ENCODE measurements around the gene TRDMT1. TPM values are rescaled to one million over a fixed set of nuclear protein-coding genes. Genes with fewer than 3 reads are reported as not detected.
A peak's percentile ranks its signal among the peaks of the same experiment; 100 is the strongest.

The TRDMT1 gene
- total RNA-seq, 1 experiment from 2014 or later = 20.2 TPM

DNA sequence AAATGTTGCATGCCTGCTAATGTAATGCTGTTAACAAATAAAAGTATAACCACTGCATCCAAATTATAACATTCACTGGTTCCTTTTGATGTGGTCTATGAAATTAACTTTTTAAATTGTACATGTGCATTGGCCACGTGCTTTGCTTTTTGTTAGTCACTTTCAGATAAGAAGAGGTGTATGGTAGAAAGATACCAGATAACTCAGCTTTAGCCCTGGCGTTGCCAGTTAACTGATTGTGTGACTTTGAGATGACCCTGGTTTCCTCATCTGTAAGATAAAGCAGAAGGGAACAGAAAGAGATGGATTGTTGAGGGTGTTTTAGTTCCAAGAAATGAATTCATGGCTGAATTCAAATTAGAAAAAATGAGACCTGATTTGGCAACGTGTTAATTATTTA, 1.9 kb upstream of the TRDMT1 start:
- no peak overlapping the region for H3K4me2 ChIP-seq (ENCODE audit: insufficient read depth, insufficient read length, low read length)
- H3K4me1 Mint-ChIP-seq = peaks cover 46 to 50% of the 10 kb centered on the region in 2 experiments
- no peak overlapping the region for H3K27ac Mint-ChIP-seq

More for the DNA sequence above, 1.9 kb upstream of the TRDMT1 start:
- H3K23ac ChIP-seq (ENCODE audit: insufficient read length, low read depth, low read length) = no peak overlapping the region
- H2BK15ac ChIP-seq (ENCODE audit: low read depth, low read length) = no peak overlapping the region
- no peaks in the 10 kb centered on the region for H3K27me3 ChIP-seq (ENCODE audit: insufficient read depth, low read length)
- Mint-ChIP-seq H3K9me3 (no peaks in the 10 kb centered on the region), H3K36me3 (ENCODE audit: insufficient read depth in 1 of 3, low read depth in 3 of 3) (no peaks in the 10 kb centered on the region), H3K27me3 (ENCODE audit: low read depth) (no peaks in the 10 kb centered on the region), H3K4me3 (no peak overlapping the region)
- no peak overlapping the region for H2AK5ac ChIP-seq (ENCODE audit: insufficient read length, low read length)
- H2BK120ac ChIP-seq (ENCODE audit: low read depth, low read length, poor library complexity, severe bottlenecking) = no peak overlapping the region
- no peak overlapping the region for H4K8ac ChIP-seq (replicated peaks; ENCODE audit: insufficient read length, low read depth, low read length)
- H3K79me2 ChIP-seq (ENCODE audit: insufficient read depth, low read length) = no peaks in the 10 kb centered on the region
- peaks cover 10% of the 10 kb centered on the region for H3K23me2 ChIP-seq (ENCODE audit: insufficient read length, low read depth, low read length, poor library complexity, severe bottlenecking)
- H2BK5ac ChIP-seq (ENCODE audit: insufficient read length, low read length) = no peak overlapping the region
- no peak overlapping the region for H3K56ac ChIP-seq (ENCODE audit: insufficient read length, low read depth, low read length)
- H3K9me3 ChIP-seq (ENCODE audit: control insufficient read depth, low read depth, low read length) = no peaks in the 10 kb centered on the region
- H4K20me1 ChIP-seq (ENCODE audit: control insufficient read depth, insufficient read depth, insufficient read length) = no peaks in the 10 kb centered on the region
- TF ChIP-seq, protein P1, sequence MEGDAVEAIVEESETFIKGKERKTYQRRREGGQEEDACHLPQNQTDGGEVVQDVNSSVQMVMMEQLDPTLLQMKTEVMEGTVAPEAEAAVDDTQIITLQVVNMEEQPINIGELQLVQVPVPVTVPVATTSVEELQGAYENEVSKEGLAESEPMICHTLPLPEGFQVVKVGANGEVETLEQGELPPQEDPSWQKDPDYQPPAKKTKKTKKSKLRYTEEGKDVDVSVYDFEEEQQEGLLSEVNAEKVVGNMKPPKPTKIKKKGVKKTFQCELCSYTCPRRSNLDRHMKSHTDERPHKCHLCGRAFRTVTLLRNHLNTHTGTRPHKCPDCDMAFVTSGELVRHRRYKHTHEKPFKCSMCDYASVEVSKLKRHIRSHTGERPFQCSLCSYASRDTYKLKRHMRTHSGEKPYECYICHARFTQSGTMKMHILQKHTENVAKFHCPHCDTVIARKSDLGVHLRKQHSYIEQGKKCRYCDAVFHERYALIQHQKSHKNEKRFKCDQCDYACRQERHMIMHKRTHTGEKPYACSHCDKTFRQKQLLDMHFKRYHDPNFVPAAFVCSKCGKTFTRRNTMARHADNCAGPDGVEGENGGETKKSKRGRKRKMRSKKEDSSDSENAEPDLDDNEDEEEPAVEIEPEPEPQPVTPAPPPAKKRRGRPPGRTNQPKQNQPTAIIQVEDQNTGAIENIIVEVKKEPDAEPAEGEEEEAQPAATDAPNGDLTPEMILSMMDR (conservative IDR thresholded peaks at IDR 0.05) = no peak
- H2BK12ac ChIP-seq (ENCODE audit: insufficient read length, low read depth, low read length) = no peak overlapping the region
- H3T11ph ChIP-seq (ENCODE audit: low read length) = peak overlapping the region; percentile 17
- H4K5ac ChIP-seq (ENCODE audit: insufficient read length, low read depth, low read length) = no peak overlapping the region
- no peaks in the 10 kb centered on the region for H3K79me1 ChIP-seq (ENCODE audit: insufficient read depth, low read depth, low read length, poor library complexity, severe bottlenecking)
- no peaks in the 10 kb centered on the region; the same call in 1 of the 2 replicates for H3K4me1 ChIP-seq (ENCODE audit: insufficient read depth, low read length)
- H3K18ac ChIP-seq (ENCODE audit: insufficient read length, low read depth, low read length) = no peak overlapping the region
- H4K91ac ChIP-seq (ENCODE audit: insufficient read length, low read depth, low read length) = no peak overlapping the region
- no peak overlapping the region for H3K14ac ChIP-seq (ENCODE audit: insufficient read depth, low read length)
- H2AFZ ChIP-seq (ENCODE audit: low read length) = no peak overlapping the region
- no CpG with 5 or more reads among the region's 3 CpGs for WGBS (ENCODE audit: extremely low coverage, insufficient read length, low lambda C conversion rate)
- no peak for DNase-seq
- no peak overlapping the region for H2BK20ac ChIP-seq (ENCODE audit: low read depth, low read length, poor library complexity, severe bottlenecking)
- no peak overlapping the region for H3K27ac ChIP-seq (ENCODE audit: insufficient read length, low read depth, low read length)
- H3K4ac ChIP-seq (ENCODE audit: low read depth, low read length) = no peak overlapping the region
- no peak overlapping the region for H3K9ac ChIP-seq (ENCODE audit: extremely low read depth, insufficient read length, low read length)

Data from H9 (cell line).